NCI-H128 (cell line): ENCODE measurements around the gene NUDT17.

Source experiments
- DNase-seq: peaks from one replicate; lab custom pipeline; 2025; ENCODE audit not compliant: unreplicated experiment; lab: John Stamatoyannopoulos, UW

Gene NUDT17

GRCh38 chr1:145846201-145846612 lies 777 bp downstream of the NUDT17 start:
- no peak for DNase-seq

GRCh38 chr1:145847827-145848226 lies 2.4 kb downstream of the NUDT17 start:
- DNase-seq: no peak

GRCh38 chr1:145849356-145850160 lies 4.1 kb downstream of the NUDT17 start:
- no peak for DNase-seq

- DNase-seq: no peak
Measured at GRCh38 chr1:145855426-145855948, 10.1 kb downstream of the NUDT17 start.

GRCh38 chr1:145857170-145857569 lies 11.7 kb downstream of the NUDT17 start:
- no peak for DNase-seq

GRCh38 chr1:145858238-145858900 lies 12.9 kb downstream of the NUDT17 start:
- no peak for DNase-seq

- peak; percentile 79 for DNase-seq
Measured at GRCh38 chr1:145858901-145859490, 13.6 kb downstream of the NUDT17 start, which contains the start of gene PIAS3. PIAS3 (minus strand) TSS chr1:145859081; CDS start chr1:145858990, 91 bp downstream.

GRCh38 chr1:145859491-145860023 lies 14.1 kb downstream of the NUDT17 start:
- peak; percentile 70 for DNase-seq

- DNase-seq: no peak
Measured at GRCh38 chr1:145863282-145864018, 18.0 kb downstream of the NUDT17 start.

GRCh38 chr1:145868232-145868631 lies 22.8 kb downstream of the NUDT17 start:
- no peak for DNase-seq

GRCh38 chr1:145871994-145872924 lies 26.8 kb downstream of the NUDT17 start:
- no peak for DNase-seq

GRCh38 chr1:145874646-145875045 lies 29.2 kb downstream of the NUDT17 start:
- DNase-seq: no peak

GRCh38 chr1:145877923-145878486 lies 32.6 kb downstream of the NUDT17 start:
- no peak for DNase-seq

- no peak for DNase-seq
Measured at GRCh38 chr1:145878724-145879123, 33.3 kb downstream of the NUDT17 start.

- DNase-seq: peak; percentile 92
Measured at GRCh38 chr1:145879775-145880174, 34.3 kb downstream of the NUDT17 start.

GRCh38 chr1:145884675-145885074 lies 39.2 kb downstream of the NUDT17 start:
- no peak for DNase-seq

GRCh38 chr1:145885738-145886287 lies 40.4 kb downstream of the NUDT17 start, which contains the start of gene ANKRD35:
ANKRD35 (minus strand) TSS chr1:145885866; CDS start chr1:145885758, 108 bp downstream.
- DNase-seq: peak; percentile 57

- DNase-seq: no peak
Measured at GRCh38 chr1:145886390-145886789, 41.0 kb downstream of the NUDT17 start.

- no peak for DNase-seq
Measured at GRCh38 chr1:145886816-145887215, 41.4 kb downstream of the NUDT17 start.
